Measurements from ENCODE around the gene NBAS. TPM values are rescaled to one million over a fixed set of nuclear protein-coding genes. Genes with fewer than 3 reads are reported as not detected.

NBAS gene
- polyA plus RNA-seq, 2 of the 4 experiments (the other 2 are of a cell fraction): 16.7 to 34.9 TPM

DNA sequence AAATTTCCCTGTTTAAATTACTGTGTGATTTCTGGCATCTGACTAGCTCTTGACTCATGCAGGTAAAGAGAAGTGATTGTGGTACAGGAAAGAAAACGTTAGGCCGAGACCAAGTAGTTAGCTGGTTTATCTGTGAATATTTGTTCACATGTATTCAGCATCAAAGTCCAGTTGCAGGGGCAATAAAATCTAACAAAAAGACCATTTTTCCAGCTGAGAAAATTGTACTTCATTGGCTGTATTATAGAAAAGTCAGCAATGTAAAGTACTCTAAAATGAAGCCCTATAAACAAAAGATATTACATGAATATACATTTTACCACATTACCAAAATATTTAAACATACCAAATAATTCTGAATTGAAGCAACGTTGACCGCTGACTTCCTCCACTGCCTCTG, 88.3 kb downstream of the NBAS start:
- DNase-seq (ENCODE audit: low read depth in 1 of 2, low spot score in 1 of 2) (no peak), ATAC-seq (no peak), FAIRE-seq (no peak)
- ChIA-PET POLR2A (interaction anchor here (0.6 kb wide), 1 partner anchor 14 kb away, joined by 3 read pairs; no protein-coding TSS in a partner anchor), CTCF (no interaction called here)
- Histone ChIP-seq H3K4me2 (no peak overlapping the region), H3K4me3 (no peak overlapping the region), H3K4me1 (no peaks in the 10 kb centered on the region), H3K27ac (no peak overlapping the region), H3K9me3 (no peaks in the 10 kb centered on the region)
- 93% methylated on average over 4 of the region's 4 CpGs for WGBS (ENCODE audit: missing lambda C conversion rate)
- TF ChIP-seq TP53 (CRISPR knock-in tag; IDR thresholded peaks at IDR 0.05) (no peak), JUNB (IDR thresholded peaks at IDR 0.05) (no peak), TFCP2L1 (CRISPR knock-in tag; IDR thresholded peaks at IDR 0.05) (no peak), FOSB (CRISPR knock-in tag; IDR thresholded peaks at IDR 0.05) (no peak), BCL3 (IDR thresholded peaks at IDR 0.05) (no peak), MAZ (IDR thresholded peaks at IDR 0.05; ENCODE audit: borderline replicate concordance, low read depth, low read length) (no peak), RAD21 (conservative IDR thresholded peaks at IDR 0.05 in 1 of 2, IDR thresholded peaks at IDR 0.05 in 1 of 2) (no peak), ZNF302 (CRISPR knock-in tag; IDR thresholded peaks at IDR 0.05) (no peak), USF2 (IDR thresholded peaks at IDR 0.05) (no peak), RARB (CRISPR knock-in tag; IDR thresholded peaks at IDR 0.05) (no peak), HOXA7 (CRISPR knock-in tag; IDR thresholded peaks at IDR 0.05) (no peak), EHF (CRISPR knock-in tag; IDR thresholded peaks at IDR 0.05) (no peak), HOXB5 (CRISPR knock-in tag; IDR thresholded peaks at IDR 0.05) (no peak), RCOR1 (IDR thresholded peaks at IDR 0.05; ENCODE audit: low read depth, low read length) (no peak), CHD2 (IDR thresholded peaks at IDR 0.05; ENCODE audit: low read length, partially characterized antibody) (no peak)
- TF ChIP-seq, protein P1, sequence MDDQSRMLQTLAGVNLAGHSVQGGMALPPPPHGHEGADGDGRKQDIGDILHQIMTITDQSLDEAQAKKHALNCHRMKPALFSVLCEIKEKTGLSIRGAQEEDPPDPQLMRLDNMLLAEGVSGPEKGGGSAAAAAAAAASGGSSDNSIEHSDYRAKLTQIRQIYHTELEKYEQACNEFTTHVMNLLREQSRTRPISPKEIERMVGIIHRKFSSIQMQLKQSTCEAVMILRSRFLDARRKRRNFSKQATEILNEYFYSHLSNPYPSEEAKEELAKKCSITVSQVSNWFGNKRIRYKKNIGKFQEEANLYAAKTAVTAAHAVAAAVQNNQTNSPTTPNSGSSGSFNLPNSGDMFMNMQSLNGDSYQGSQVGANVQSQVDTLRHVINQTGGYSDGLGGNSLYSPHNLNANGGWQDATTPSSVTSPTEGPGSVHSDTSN (IDR thresholded peaks at IDR 0.05): no peak

DNA sequence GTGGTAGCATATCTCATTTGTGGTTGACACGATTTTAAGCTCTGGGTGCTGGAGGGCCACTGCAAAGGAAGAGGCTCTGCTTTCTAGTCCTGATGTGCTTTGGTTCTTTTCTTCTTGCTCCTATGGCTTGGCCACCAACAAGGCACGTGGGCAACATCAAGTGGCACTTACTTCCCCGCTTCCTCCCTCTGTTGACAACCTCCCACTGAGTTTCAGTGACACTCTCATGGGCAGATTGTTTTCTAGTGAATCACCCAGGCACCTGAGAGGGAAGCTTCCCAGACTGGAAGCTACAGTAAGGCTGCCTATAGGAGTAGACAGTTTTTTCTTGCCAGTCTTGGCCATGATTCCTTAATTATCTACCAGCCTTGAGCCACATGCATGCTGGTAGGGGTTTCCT, 89.0 kb downstream of the NBAS start:
- Histone ChIP-seq H3K4me1 (no peaks in the 10 kb centered on the region), H3K4me2 (no peak overlapping the region), H3K27ac (no peak overlapping the region), H3K4me3 (no peak overlapping the region), H3K9me3 (no peaks in the 10 kb centered on the region)
- TF ChIP-seq SMC3 (IDR thresholded peaks at IDR 0.05): no peak
- DNase-seq (ENCODE audit: low read depth in 1 of 2, low spot score in 1 of 2): no peak
- peak in 1 of 2 experiments; percentile 47; a peak in 1 of 6 replicates for ATAC-seq
- ChIA-PET CTCF (no interaction called here), POLR2A (interaction anchor here (0.6 kb wide), 1 partner anchor 15 kb away, joined by 3 read pairs; no protein-coding TSS in a partner anchor)
- 76% methylated on average over 2 of the region's 3 CpGs for WGBS (ENCODE audit: missing lambda C conversion rate)
- FAIRE-seq: no peak

DNA sequence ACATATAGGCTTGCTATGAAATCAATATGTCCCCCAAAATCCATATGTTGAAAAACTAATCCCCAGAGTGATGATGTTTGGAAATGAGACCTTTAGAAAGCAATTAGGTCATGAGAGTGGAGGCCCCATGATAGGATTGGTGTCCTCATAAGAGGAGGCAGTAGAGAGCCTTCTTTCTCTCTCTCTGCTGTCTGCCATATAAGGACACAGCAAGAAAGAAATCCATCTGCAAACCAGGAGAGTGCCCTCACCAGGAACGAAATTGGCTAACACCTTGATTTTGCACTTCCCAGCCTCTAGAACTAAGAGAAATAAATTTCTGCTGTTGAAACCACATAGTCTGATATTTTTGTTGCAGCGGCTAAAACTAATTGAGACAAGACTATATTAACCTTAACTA, 89.5 kb downstream of the NBAS start:
- no peak for FAIRE-seq
- no peaks in the 10 kb centered on the region for H3K9me3 ChIP-seq
- no peaks in the 10 kb centered on the region for H3K4me1 ChIP-seq
- ChIA-PET CTCF (no interaction called here), POLR2A (no interaction called here)
- H3K4me3 ChIP-seq: no peak overlapping the region
- peak; percentile 68 to 73; a peak in 5 of 6 replicates for ATAC-seq
- peak in 1 of 2 experiments; percentile 29 for DNase-seq (ENCODE audit: low read depth in 1 of 2, low spot score in 1 of 2)
- 84% methylated on average over 2 of the region's 2 CpGs for WGBS (ENCODE audit: missing lambda C conversion rate)
- no peak overlapping the region for H3K4me2 ChIP-seq
- H3K27ac ChIP-seq: no peak overlapping the region
- no peak for TF ChIP-seq CBX2 (IDR thresholded peaks at IDR 0.05; ENCODE audit: borderline replicate concordance, low read depth)
- no peak for TF ChIP-seq ELK1 (IDR thresholded peaks at IDR 0.05; ENCODE audit: low read depth, low read length)
- TF ChIP-seq BHLHE40 (IDR thresholded peaks at IDR 0.05; ENCODE audit: low read depth, low read length): no peak
- no peak for TF ChIP-seq RARB (CRISPR knock-in tag; IDR thresholded peaks at IDR 0.05)
- TF ChIP-seq POLR2AphosphoS2 (conservative IDR thresholded peaks at IDR 0.05; ENCODE audit: low read length): no peak
- TF ChIP-seq JUNB (IDR thresholded peaks at IDR 0.05): no peak
- no peak for TF ChIP-seq HDAC2 (IDR thresholded peaks at IDR 0.05)
- TF ChIP-seq PHF8 (IDR thresholded peaks at IDR 0.05; ENCODE audit: borderline replicate concordance, low read depth): no peak
- no peak for TF ChIP-seq NPAS2 (CRISPR knock-in tag; IDR thresholded peaks at IDR 0.05; ENCODE audit: borderline replicate concordance)
- no peak for TF ChIP-seq ESRRA (IDR thresholded peaks at IDR 0.05; ENCODE audit: borderline replicate concordance, low read length)
- TF ChIP-seq, protein P2, sequence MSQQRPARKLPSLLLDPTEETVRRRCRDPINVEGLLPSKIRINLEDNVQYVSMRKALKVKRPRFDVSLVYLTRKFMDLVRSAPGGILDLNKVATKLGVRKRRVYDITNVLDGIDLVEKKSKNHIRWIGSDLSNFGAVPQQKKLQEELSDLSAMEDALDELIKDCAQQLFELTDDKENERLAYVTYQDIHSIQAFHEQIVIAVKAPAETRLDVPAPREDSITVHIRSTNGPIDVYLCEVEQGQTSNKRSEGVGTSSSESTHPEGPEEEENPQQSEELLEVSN (IDR thresholded peaks at IDR 0.05; ENCODE audit: borderline replicate concordance, low read depth): no peak
- no peak for TF ChIP-seq HOXB13 (CRISPR knock-in tag; IDR thresholded peaks at IDR 0.05; ENCODE audit: low read depth)
- no peak for TF ChIP-seq ZSCAN20 (CRISPR knock-in tag; IDR thresholded peaks at IDR 0.05)
- TF ChIP-seq CHD2 (IDR thresholded peaks at IDR 0.05; ENCODE audit: low read length, partially characterized antibody): no peak
- TF ChIP-seq, protein P3, sequence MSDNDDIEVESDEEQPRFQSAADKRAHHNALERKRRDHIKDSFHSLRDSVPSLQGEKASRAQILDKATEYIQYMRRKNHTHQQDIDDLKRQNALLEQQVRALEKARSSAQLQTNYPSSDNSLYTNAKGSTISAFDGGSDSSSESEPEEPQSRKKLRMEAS (IDR thresholded peaks at IDR 0.05): no peak

Data from A549 (cell line).